ENCODE data around the gene PRPF40A. TPM values are rescaled to one million over a fixed set of nuclear protein-coding genes. Genes with fewer than 3 reads are reported as not detected.
"Not testable (repeated sequence)": the region's sequence is repeated elsewhere in the genome, so short reads cannot be mapped to it uniquely, and the experiment has no call there.

Gene PRPF40A
- polyA plus RNA-seq (2011; rRNA removed) (87.1 and 113 TPM in 2 replicates), polyA minus RNA-seq (2011; rRNA and poly(A)+ RNA removed) (277 and 400 TPM in 2 replicates)

- ChIA-PET CTCF (interaction anchor here (0.8 to 1.0 kb wide), 3 partner anchors 17 to 45 kb away, joined by 3 to 5 read pairs (median 3); no protein-coding TSS in a partner anchor), POLR2A (interaction anchor here (0.5 to 1.2 kb wide), 10 partner anchors 9 to 737 kb away, joined by 3 to 16 read pairs (median 4); partner anchors contain the start of genes FMNL2 and STAM2)
- Histone ChIP-seq H3K27ac (ENCODE audit: low read depth, low read length) (peak within 1 kb of the TSS; percentile 95), H3K27me3 (ENCODE audit: control insufficient read depth, insufficient read depth, low read length) (no peaks in the 10 kb centered on the region), H3K4me3 (ENCODE audit: low read depth, low read length) (peak within 1 kb of the TSS; percentile 76), H3K9me3 (ENCODE audit: control insufficient read depth, insufficient read depth, low read length) (no peaks in the 10 kb centered on the region; the same call in 1 of the 2 replicates)
- no peak for TF ChIP-seq CTCF (IDR thresholded peaks at IDR 0.05; ENCODE audit: low read depth, low read length)
- DNase-seq (ENCODE audit: low read depth, low spot score) = peak; percentile 96
Measured at GRCh38 chr2:152717228-152718075, at the start of gene PRPF40A. TSS of gene PRPF40A (minus strand) at chr2:152717461. CDS start at chr2:152717439, 22 bp downstream.

- peak; percentile 29 for DNase-seq (ENCODE audit: low read depth, low spot score)
- Histone ChIP-seq H3K4me3 (ENCODE audit: low read depth, low read length) (no peak overlapping the region), H3K27me3 (ENCODE audit: control insufficient read depth, insufficient read depth, low read length) (no peaks in the 10 kb centered on the region), H3K27ac (ENCODE audit: low read depth, low read length) (no peak overlapping the region), H3K9me3 (ENCODE audit: control insufficient read depth, insufficient read depth, low read length) (no peaks in the 10 kb centered on the region)
- POLR2A ChIA-PET = no interaction called here
- TF ChIP-seq CTCF (IDR thresholded peaks at IDR 0.05; ENCODE audit: low read depth, low read length) = no peak
- CTCF ChIA-PET = interaction anchor here (1.4 kb wide), 1 partner anchor 24 kb away, joined by 4 read pairs; no protein-coding TSS in a partner anchor
Measured at GRCh38 chr2:152766928-152767327, 49.7 kb upstream of the PRPF40A start.

- CTCF ChIA-PET = no interaction called here
- Histone ChIP-seq H3K9me3 (ENCODE audit: control insufficient read depth, insufficient read depth, low read length) (no peaks in the 10 kb centered on the region), H3K27me3 (ENCODE audit: control insufficient read depth, insufficient read depth, low read length) (no peaks in the 10 kb centered on the region), H3K27ac (ENCODE audit: low read depth, low read length) (no peak overlapping the region), H3K4me3 (ENCODE audit: low read depth, low read length) (no peak overlapping the region)
- TF ChIP-seq CTCF (IDR thresholded peaks at IDR 0.05; ENCODE audit: low read depth, low read length) = no peak
- DNase-seq (ENCODE audit: low read depth, low spot score) = no peak
- POLR2A ChIA-PET = no interaction called here
Measured at GRCh38 chr2:152763651-152764050, 46.4 kb upstream of the PRPF40A start.

GRCh38 chr2:152763208-152763607, 45.9 kb upstream of the PRPF40A start:
- H3K9me3 ChIP-seq (ENCODE audit: control insufficient read depth, insufficient read depth, low read length); H3K27ac ChIP-seq (ENCODE audit: low read depth, low read length); H3K4me3 ChIP-seq (ENCODE audit: low read depth, low read length); DNase-seq (ENCODE audit: low read depth, low spot score); POLR2A ChIA-PET; CTCF ChIA-PET; H3K27me3 ChIP-seq (ENCODE audit: control insufficient read depth, insufficient read depth, low read length): not testable (repeated sequence)

GRCh38 chr2:152762202-152762601, 44.9 kb upstream of the PRPF40A start:
- no peaks in the 10 kb centered on the region for H3K9me3 ChIP-seq (ENCODE audit: control insufficient read depth, insufficient read depth, low read length)
- peak; percentile 81 for DNase-seq (ENCODE audit: low read depth, low spot score)
- no peak overlapping the region for H3K4me3 ChIP-seq (ENCODE audit: low read depth, low read length)
- ChIA-PET CTCF (interaction anchor here (0.6 kb wide), 1 partner anchor 45 kb away, joined by 3 read pairs; the partner anchor contains the start of gene PRPF40A), POLR2A (interaction anchor here (0.7 kb wide), 1 partner anchor 45 kb away, joined by 4 read pairs; the partner anchor contains the start of gene PRPF40A)
- peak overlapping the region; percentile 85 for H3K27ac ChIP-seq (ENCODE audit: low read depth, low read length)
- no peak for TF ChIP-seq CTCF (IDR thresholded peaks at IDR 0.05; ENCODE audit: low read depth, low read length)
- no peaks in the 10 kb centered on the region for H3K27me3 ChIP-seq (ENCODE audit: control insufficient read depth, insufficient read depth, low read length)

Data from AG04450 (cell line).